ENCODE results near the gene HHATL.
"Not testable (repeated sequence)": the region's sequence is repeated elsewhere in the genome, so short reads cannot be mapped to it uniquely, and the experiment has no call there.

Gene HHATL

DNA sequence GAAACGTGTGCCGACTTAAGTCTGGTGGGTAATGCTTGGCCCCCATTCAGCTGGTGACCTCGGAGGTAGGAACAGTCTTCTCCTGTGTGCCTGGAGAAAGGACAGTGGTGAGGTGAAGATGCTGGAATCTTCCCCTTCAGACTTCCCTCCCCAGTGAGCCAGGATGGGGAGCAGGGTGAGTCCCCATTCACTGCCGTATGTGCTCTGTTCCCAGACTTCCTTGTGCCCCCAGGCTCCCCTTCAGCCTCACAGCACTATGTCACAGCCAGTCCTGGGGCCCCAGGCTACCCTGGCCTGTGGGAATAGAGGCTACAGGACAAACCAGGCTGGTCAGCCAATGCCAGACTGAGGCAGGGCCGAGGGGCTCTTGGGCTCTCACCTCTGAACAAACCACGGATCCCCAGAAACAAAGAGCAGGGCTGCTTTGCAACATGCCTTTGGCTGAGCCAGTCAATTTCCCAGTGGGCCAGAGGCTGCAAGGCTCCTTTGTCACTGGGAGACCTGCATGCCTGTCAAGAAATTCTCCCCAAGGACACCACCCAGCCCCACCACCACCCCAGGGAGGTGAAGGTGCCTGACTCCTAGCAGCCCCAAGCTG, 31.8 kb upstream of the HHATL start:
- FAIRE-seq (no peak), DNase-seq (ENCODE audit: low spot score) (no peak)

DNA sequence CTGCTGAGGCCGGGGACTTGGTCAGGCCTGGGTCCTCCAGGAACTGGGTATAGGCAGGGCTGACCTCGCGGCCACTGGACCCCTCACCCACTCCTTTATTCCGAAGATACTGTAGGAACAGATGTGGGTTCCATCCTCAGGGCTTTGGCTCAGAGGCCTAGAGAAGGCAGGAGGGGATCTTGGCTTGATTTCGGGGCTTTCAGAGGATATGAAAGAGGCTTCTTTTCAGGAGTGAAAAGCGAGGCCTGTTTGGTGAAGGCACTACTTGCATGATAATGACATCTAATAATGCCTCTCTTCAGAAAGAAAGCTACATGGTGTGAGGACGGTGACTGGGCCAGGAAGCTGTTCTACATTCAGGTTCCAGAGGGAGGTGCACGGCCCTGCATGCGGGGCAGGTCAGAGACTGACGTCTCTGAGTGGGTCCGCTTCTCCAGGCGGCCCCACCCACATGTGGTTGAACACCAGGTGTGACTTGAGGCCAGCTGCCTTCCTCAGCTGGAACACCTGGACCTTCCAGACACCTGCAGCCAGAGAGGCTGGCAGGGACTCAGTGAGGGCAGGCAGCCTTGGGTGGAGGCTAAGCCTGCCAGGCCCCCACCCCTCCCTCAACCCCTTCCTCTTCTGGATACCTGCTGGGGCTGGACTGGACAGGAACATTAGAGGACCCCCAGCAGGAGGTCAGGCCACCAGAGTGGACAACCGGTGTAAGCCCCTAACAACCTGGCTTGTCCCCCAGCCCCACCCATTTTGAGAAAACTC, 31.1 kb upstream of the HHATL start:
- DNase-seq (ENCODE audit: low spot score) = no peak
- FAIRE-seq = no peak

DNA sequence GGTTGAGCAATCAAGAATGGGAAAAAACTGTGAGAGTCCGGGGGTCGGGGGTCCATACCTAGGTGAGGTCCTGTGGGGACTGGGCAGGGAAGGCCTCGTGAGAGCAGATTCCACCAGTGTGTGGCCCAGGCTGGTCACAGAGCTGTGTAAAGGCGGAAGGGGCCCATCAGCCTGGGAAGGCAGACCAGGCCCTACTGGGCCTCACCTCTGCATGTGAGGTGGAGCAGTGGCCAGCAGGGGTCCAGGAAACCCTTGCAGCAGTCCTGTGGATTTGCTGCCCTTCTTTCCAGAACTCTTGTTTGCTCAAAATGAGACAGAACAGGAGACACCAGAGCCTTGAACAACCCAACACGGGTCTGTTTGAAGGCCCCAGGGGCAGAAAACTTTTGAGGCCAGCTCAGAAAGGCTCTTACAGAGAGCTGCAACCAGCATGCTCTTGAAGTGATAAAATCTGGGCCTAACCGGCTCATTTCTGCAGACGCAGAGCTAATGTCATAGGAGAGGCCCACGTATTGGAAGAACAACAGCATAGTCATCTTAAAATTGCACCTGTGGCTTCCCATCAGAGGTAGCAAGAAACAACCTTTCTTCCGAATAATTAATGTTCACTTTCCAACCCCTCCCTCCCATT, 30.3 kb upstream of the HHATL start:
- FAIRE-seq = no peak
- DNase-seq (ENCODE audit: low spot score) = no peak

DNA sequence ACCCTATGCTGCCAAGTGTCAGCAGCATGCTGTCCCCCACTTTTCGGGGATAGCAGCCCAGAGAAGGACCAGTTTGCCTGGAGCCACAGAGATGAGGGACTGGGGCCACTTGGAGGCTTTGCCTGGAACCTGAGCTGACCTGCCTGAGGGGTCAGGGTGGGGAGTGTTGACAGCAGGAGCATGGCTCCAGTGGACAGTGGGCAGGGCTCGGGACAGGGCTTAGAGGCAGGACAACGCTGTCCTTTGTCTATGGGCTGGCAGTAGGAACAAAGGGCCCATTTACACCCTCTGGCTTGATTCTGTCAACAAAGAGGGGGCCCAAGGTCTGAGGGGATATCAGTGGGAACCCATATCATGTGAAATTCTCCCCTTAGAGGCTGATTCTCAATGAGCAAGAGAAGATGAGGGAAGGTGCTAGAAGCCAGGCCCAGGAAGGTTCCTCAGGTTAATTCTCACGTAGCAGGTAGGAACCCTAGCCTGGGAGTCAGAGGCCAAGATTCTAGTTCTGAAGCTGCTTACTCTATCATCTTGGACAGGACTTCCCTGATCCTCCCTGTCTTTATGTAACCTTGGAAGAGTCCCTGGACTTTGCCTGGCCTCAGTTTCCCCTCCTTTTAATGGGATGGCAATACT, 29.7 kb upstream of the HHATL start:
- FAIRE-seq (no peak), DNase-seq (ENCODE audit: low spot score) (no peak)

DNA sequence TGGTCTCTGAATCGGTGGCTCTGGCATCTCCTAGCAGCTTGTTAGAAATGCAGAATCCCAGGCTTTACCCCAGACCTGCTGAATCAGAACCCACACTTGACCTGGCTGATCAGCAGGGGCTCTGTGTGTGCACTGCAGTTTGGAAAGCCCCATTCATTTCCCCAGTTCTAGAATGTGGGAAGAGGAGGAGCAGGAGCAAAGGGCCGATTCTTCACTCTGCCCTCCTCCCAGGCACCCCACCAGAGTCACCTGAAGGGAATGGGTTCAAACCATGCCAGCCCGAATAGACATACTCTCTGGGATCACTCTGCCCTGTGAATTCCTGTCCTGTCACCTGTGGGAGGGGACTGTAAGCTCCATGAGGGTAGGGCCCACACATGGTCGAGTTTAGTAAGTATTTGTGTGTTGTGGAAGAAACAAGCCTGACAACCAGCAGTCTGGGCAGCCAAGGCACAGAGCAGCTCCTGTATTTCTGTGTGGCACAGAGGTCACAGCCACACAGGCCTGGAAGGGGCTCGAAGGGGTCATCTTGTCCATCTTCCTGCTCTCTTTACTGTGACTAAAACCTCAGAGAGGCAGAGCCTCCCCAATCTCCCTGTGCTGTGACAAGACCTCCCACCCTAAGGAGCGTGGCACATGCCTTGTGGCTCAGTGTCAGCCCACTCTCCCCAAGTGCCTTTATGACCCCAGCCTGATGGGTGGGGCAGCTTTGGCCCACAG, 29.0 kb upstream of the HHATL start:
- FAIRE-seq = no peak
- DNase-seq (ENCODE audit: low spot score) = no peak

DNA sequence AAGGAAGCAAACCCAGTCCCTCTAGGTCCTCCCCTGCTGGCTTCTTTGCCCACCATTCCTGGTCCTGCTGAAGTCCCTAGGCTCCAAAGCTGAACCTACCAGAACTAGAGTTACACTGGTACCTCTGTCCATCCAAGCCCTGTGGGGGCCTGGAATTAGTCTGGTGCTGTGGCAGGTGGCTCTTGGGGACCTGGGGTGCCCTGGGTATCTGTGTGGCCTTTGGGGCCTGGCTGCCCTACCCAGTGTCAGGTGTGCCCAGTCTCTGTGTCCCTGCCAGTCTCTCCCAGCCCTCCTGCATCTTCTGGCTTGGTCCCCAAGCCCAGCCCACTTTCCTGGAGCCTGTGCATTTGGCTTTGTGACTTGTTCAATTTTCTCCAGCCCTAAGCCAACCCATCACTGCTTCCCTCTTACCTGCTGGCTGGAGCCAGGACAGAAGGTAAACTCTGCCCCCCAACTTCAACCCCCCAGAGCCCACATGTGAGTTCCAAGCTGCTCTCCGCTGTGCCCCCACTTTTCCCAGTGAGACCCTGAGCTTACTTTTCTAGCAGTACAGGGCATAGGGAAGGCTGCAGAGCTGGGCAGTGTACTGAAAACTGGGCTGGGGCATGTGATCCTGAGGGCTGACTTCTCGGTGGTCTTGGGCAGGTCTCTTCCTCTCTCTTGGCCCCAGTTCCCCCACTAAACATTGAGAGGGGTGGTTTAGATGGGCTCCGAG, 28.3 kb upstream of the HHATL start:
- FAIRE-seq (no peak), DNase-seq (ENCODE audit: low spot score) (no peak)

DNA sequence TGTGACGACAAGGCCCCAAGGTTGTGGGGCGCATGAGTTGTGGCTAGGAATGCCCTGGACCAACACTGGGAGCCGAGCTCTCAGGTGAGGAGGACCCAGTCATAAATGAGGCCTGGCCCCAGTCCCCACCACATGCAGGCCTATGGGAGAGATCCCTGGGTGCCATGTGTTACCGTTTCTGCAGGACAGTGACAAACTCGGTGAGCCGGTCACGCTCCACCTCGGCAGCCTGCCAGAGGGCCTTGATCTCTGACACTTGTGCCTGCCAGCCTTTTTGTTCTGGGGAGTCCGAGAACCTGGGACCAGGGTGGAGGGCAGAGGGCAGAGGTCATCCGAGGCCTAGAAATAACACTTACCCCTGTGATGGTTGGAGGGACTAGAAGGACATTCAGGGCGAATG, 27.7 kb upstream of the HHATL start:
- no peak for DNase-seq (ENCODE audit: low spot score)
- no peak for FAIRE-seq

DNA sequence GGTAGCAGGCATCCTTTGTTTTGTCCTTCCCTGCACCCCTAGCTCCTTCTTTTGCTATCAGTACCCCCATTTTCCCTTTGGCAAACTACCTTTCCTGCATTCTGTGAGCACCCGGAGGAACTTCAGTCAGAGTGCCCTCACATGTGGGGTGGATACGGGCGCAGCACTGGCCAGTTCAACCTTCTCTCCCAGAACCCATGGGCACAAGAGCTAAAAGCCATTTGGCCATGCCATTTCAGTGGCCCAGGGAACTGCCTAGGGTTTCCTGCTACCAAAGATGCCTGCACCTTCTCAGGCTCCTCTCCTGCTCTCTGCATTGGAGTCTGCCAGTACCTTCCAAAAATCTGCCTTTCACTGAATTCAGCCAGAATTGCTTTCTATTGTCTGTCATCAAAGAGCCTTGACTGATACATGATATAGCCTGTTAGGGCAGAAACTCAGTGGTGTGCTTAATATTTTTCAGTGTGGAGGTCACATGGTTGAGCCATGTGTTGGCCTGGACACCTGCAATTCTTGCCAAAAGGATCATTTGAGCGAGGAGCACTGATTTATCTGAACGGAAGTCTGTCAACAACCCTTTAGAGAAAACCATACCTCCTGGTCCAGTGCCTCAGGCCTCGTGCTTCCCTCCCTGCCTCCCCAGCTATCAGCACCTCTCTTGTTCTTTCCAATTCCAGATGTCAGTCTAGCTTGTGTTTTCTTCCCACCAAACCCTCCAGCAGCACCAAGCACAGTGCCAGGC, 27.0 kb upstream of the HHATL start:
- FAIRE-seq (no peak), DNase-seq (ENCODE audit: low spot score) (no peak)

DNA sequence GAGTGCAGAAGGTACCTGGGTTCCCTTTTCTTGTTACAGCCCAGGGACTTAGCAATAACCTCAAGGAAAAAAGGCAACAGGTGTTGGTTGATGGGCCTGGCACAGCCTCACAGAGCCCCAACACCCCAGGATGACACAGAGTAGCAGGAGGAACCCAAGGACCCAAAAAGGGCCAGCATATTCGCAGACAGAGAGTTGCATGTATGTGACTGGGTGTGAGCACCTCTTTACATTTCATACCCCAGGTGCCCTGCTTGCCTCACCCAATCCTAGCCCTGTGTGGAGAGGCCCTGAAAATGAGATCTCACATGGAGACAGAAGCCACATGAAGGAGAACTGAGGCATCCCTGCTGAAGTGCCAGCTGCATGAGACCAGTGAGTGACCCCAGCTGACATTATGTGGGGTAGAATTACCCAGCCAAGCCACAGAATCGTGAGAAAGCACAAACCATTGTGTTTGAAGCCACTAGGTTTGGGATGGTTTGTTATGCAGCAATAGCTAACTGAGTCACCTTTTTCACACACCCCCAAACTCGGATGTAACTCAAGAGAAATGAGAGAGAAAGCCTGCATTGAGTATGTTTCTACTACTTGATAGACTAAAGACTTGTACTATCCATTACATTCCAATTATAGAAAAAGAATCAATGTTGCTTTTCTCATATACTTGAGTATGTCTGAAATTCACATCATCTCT, 26.2 kb upstream of the HHATL start:
- no peak for FAIRE-seq
- no peak for DNase-seq (ENCODE audit: low spot score)

DNA sequence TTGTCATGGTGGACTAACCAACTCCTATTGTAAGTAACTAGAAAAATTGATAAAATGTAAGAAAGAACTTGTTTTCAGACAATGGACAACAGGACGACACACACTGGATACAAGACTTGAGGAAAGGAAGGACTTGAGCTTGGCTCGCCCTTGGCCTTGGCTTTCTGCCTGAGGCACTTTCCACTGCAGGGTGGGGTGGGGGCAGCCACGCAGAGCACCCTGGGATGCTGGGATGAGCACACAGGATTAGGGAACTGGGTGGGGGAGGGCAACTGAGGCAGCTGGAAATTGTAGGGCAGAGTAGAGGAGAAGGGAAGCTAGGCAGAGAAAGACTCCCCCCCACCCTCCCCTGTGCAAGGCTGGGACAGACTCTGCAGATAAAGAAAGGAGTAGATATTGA, 25.5 kb upstream of the HHATL start:
- FAIRE-seq (no peak), DNase-seq (ENCODE audit: low spot score) (no peak)

DNA sequence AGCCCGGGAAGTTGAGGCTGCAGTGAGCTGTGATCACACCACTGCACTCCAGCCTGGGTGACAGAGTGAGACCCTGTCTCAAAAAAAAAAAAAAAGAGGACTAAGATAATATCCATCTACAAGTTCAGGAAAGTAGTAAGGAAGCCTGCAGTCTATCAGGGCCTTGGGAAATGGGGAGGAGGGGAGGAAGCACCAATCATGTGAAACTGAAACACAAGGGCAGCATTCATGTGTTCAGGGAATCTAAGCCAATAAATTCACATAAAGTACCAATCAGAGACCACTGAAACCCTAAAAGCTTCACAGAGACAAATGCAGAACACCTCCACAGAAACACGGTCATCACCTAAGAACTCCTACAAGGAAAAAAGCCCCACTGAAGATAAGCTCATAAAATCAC, 22.9 kb upstream of the HHATL start:
- no peak for DNase-seq (ENCODE audit: low spot score)
- FAIRE-seq = no peak

DNA sequence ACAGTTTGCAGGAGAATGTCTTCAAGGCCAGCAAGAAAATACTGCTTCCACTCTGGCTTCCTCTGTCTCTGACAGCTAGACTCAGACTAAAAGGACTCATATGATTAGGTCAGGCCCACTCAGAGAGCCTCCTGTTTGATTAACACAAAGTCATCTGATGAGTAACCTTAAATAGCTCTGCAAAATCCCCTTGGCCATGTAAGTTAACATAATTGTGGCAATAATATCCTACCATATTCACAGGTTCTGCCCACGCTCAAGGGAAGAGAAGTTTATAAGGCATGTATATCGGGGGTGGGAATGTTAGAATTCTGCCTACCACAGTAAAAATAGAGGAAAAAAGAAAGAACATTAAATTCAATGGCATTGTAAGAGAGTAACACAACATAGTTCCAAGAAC, 20.6 kb upstream of the HHATL start:
- FAIRE-seq (no peak), DNase-seq (ENCODE audit: low spot score) (no peak)

DNA sequence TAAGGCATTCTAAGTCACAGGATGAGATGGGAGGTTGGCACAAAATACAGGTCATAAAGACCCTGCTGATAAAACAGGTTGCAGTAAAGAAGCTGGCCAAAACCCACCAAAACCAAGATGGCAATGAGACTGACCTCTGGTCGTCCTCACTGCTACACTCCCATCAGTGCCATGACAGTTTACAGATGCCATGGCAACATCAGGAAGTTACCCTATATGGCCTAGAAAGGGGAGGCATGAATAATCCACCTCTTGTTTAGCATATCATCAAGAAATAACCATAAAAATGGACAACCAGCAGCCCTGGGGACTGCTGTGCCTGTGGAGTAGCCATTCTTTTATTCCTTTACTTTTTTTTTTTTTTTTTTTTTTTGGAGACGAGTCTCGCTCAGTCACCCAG, 19.8 kb upstream of the HHATL start:
- FAIRE-seq; DNase-seq (ENCODE audit: low spot score): not testable (repeated sequence)

DNA sequence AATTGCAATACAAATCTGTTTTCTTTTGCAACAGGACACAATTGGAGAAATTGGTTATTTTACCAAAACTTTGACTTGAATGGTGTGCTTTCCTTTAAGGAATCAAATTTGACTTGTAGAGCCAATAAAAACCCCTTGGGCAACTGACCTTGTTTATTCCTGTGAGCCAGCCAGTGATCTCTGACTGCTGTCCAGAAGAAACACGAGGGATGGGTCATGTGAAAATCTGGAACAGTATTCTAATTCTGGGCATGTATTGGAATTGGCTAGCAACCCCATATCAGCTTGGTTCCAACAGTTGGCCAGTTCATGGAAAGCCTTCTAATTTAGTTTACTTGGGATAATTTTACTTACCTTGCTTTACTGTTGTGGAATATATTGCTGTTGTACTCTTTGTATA, 19.1 kb upstream of the HHATL start:
- DNase-seq (ENCODE audit: low spot score) (no peak), FAIRE-seq (no peak)

DNA sequence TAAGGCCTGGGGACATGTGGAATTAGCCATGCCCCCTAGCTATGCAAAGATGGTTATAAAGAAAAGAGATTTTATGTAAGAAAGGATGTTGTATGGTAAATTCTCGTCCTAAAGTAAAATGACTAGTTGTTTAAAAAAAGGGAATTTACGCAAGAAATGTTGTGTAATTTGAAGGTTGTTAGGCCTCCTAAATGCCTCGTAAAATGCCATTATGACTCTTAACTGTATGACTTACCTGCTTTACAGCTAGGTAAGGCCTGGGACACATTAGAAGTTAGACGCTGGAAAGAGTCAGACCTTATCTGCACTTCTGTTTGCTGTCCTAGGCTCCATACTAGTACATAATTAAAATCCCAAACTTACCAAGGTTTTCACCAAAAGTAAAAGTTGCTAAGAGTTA, 17.5 kb upstream of the HHATL start:
- FAIRE-seq (no peak), DNase-seq (ENCODE audit: low spot score) (no peak)

DNA sequence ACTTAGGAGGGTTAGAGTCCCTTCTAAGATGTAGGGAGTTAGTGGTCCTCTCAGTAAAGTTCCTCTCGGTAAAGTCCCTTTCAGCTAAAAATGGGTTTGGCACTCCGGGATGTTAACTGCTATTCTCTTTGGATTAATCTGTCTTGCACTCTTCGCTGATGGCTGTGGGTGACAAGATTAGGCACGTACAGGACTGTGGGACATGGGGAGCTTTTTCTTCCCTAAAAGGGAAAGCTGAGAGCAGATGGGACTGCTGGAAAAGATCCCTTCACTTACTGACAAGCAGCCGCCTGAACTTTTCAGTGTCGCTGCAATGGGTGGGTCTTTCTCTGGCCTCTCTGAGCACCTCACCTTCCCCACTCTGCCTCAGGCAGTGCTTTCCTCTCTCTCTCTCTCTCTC, 16.4 kb upstream of the HHATL start:
- FAIRE-seq (no peak), DNase-seq (ENCODE audit: low spot score) (no peak)

DNA sequence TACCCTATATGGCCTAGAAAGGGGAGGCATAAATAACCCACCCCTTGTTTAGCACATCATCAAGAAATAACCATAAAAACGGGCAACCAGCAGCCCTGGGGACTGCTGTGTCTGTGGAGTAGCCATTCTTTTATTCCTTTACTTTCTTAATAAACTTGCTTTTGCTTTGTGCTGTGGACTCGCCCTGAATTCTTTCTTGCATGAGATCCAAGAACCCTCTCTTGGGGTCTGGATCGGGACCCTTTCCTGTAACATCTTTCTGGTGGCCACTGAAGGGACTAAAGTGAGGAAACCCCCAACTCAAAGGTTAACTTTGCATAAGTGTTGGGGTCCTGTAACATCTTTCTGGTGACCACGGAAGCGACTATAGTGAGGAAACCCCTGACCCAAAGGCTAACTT, 15.7 kb upstream of the HHATL start:
- FAIRE-seq = no peak
- DNase-seq (ENCODE audit: low spot score) = no peak

DNA sequence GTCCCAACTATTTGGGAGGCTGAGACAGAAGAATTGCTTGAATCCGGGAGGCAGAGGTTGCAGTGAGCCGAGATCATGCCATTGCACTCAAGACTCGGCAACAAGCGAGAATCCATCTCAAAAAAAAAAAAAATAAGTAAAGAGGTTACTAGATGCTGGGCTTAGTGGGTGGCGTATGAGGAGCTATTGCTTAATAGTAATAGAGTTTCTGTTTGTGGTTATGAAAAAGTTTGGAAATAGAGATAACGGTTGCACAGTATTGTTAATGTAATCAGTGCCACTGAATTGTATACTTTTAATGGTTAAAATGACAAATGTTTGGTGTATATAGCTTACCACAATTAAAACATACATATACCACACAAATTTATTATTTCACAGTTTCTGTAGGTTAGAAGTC, 14.7 kb upstream of the HHATL start:
- no peak for FAIRE-seq

DNA sequence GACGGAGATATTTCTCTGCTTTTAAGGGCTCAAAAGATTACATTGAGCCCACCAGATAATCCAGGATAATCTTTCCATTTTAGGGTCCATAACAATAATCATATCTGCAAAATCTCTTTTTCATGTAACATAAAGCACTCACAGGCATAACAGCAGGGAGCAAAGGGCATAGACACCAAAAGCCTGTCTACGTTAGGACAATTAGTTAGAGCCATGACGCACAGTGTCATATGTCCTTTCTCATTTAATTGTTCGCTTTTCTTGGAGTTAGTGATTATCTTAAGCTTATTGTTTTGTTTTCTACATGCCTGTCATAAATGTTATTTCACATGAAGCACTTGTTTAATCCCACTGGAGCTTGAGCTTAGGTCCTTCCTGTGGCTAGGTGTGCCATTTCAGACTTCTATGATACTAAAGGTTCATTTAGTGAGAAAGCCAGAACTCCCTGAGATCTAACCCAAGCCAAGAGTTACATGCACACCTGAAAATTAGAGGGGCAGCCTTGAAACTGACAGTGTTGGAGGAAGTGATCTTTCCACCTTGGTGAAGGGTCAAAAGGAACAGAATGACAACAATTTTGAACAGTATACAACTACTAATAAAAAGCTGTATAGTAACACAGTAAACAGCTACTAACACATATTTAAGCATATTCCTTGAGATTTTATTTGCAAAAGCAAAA, 11.7 kb upstream of the HHATL start:
- FAIRE-seq = no peak
- DNase-seq (ENCODE audit: low spot score) = no peak

More for the DNA sequence above, 14.7 kb upstream of the HHATL start:
- DNase-seq (ENCODE audit: low spot score) = no peak

All from urothelium cell line (cell line).